Measurements from ENCODE around the gene ADPRS. TPM values are rescaled to one million over a fixed set of nuclear protein-coding genes. Genes with fewer than 3 reads are reported as not detected.

Gene ADPRS
- total RNA-seq, 1 experiment from 2014 or later: 112 TPM

- no peak for DNase-seq (ENCODE audit: low read depth)
Observed at GRCh38 chr1:36108314-36108713, 19.6 kb downstream of the ADPRS start.

DNA sequence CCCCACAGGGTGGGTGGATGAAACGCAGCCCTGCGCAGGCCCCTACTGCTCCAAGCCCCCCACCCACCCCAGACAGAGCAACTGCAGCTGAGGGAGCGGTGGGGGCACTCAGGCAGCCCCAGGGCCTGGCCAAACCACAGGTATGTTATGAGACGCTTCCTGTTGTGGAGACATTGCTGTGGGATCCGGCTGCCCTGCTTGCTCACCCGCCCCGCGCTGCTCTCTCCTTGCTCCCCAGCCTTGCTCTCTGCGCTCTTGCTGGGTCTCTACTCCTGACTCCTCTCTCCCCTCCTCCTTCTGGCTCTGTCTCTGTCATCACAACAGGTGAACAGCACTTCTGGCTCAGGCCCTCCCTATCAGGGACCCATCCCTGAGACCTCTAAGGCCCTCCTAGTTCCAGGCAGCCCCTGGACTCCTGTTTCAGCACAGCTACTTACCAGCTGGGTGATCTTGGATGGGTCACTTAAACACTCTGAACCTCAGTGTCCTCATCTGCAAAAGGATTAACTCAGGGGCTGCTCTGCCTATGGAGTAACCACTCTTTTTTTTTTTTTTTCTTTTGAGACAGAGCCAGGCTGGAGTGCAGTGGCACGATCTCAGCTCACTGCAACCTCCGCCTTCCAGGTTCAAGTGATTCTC lies 20.5 kb downstream of the ADPRS start:
- DNase-seq (ENCODE audit: low read depth): peak; percentile 89

DNA sequence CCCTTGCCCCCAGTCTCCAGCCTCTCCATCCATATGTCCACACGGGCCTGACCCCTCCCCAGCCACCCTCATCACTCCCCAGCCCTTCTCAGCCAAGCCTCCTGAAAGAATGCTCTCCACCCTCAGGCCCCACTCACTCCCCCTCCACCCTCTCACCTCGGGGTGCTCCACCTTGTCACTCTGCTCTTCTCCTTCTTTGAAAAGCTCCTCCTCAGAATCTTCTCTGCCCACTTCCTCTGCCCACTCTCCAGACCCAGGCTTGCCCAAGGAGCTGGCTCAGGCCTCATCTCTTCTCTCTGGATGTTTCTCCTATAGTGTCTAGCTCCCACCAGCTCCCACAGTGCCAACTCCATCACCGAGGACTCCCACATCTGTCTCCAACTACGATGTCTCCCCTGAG lies 22.5 kb downstream of the ADPRS start:
- DNase-seq (ENCODE audit: low read depth): no peak

- no peak for DNase-seq (ENCODE audit: low read depth)
Observed at GRCh38 chr1:36112823-36113222, 24.1 kb downstream of the ADPRS start.

DNA sequence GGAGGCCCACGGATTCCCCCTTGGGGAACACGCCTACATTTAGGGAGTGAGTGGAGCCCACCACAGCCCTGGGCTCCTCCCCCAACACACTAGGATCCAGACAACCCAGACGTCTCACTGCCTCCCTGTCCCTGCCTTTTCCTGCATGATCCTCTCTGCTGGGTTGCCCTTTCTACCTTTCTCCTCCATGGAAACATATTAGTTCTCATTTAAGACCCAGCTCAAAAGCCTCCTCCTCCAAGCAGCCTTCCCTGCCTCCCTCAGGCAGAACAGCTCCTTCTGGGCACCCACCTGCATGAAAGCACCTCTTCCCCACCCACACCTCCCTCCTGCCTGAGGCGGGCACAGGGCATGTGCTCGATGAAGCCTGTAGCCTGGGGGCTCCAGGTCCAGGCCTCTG lies 25.7 kb downstream of the ADPRS start:
- DNase-seq (ENCODE audit: low read depth): no peak

GRCh38 chr1:36115200-36115669 lies 26.5 kb downstream of the ADPRS start:
- peak; percentile 75 for DNase-seq (ENCODE audit: low read depth)

- DNase-seq (ENCODE audit: low read depth): peak; percentile 50
Observed at GRCh38 chr1:36115931-36116330, 27.2 kb downstream of the ADPRS start.

- DNase-seq (ENCODE audit: low read depth): no peak
Observed at GRCh38 chr1:36116901-36117300, 28.2 kb downstream of the ADPRS start.

DNA sequence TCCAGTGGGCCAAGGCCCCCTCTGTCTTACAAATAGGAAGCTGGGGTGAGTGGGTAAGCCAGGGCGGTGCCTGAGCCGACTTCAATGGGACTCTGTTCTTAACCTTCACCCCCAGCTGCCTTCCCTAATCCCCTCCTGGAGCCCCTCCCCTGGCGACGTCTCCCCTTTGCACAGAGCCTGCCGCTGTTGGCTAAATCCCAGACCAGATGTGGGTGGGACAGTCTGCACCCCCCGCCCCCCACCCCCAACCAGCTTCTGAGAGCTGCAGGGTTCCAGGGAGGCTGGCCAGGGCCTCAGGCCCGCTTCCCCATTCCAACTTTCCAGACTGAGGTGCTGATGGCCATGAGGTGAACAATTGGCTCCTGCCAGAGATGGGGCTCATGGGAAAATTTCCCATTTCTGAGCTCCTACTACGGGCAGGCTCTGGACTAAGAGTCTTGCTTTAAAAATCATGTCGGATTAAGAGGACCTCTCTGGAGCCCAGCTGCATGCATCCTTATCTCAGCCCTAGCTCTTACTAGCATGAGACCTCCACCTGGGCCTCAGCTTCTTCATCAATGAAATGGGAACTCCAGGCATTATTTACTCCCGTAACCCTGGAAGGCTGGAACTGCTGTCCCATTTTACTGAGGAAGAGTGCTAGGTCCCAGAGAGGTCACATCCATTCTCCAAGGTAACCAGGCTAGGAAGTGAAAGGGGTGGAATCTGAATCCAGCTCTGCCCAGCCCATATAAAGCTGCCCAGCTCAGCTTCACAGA lies 29.9 kb downstream of the ADPRS start:
- DNase-seq (ENCODE audit: low read depth): no peak

- DNase-seq (ENCODE audit: low read depth): no peak
Observed at GRCh38 chr1:36119456-36119855, 30.8 kb downstream of the ADPRS start.

DNA sequence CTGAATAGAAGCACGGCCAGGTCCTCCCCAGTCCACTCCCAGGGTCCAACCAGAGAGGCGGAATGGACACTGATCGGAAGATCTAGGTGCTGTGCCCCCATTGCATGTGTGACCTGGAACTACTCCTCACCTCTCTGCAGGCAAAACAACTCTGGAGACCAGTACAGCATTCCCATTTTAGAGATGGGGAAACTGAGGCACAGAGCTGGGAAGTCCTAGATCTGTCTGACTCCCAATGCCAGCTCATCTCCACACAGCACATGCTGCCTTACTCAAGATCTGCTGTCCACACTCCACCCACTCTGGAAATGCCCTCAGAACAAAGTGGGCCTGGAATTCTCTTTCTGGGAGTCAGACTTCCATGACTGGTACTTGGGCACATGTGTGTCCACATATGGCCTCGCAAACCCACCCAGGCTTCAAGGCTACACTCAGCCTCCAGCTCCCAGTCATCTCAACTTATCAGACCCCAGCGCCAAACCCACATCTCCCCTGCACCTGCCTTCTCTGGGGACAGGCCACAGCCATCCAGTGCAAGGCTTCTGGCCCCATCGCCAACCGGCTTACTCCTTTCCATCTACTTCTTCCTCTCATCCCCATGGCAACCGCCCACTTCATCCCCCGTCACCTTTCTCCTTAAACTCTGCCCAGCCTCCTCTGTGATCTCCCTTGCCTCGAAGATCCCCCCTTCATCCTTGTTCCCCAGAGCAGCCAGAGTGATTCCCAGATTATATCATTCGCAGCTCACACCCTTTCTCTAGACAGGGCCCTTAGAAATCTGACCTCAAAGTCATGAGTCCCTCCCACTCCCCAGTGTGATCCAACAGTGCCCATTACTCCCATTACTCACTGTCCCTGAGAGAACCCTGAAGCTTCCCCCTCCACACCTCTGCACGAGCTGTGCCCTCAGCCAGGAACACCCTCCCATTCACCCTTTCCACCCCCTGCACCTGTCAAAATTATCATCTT lies 33.7 kb downstream of the ADPRS start:
- DNase-seq (ENCODE audit: low read depth): no peak

DNA sequence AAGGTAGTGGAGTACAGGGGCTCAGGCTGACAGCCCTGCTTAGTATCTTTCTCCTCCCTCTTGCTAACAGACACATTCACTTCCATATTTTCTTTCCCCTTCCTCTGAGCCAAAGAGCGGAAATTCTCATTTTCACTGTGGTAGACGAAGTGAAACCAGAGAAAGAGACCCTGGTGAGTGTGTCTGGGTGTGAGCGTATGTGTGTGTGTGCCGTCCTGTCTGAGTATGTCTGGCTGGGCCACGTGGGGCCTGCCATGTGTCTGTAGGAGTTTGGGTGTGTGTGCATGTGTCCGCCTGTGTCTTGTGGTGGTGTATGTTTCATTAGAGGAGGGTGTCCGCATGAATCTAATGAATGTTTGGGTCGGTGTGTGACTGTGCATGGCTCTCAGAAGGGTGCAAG lies 34.7 kb downstream of the ADPRS start:
- no peak for DNase-seq (ENCODE audit: low read depth)

DNA sequence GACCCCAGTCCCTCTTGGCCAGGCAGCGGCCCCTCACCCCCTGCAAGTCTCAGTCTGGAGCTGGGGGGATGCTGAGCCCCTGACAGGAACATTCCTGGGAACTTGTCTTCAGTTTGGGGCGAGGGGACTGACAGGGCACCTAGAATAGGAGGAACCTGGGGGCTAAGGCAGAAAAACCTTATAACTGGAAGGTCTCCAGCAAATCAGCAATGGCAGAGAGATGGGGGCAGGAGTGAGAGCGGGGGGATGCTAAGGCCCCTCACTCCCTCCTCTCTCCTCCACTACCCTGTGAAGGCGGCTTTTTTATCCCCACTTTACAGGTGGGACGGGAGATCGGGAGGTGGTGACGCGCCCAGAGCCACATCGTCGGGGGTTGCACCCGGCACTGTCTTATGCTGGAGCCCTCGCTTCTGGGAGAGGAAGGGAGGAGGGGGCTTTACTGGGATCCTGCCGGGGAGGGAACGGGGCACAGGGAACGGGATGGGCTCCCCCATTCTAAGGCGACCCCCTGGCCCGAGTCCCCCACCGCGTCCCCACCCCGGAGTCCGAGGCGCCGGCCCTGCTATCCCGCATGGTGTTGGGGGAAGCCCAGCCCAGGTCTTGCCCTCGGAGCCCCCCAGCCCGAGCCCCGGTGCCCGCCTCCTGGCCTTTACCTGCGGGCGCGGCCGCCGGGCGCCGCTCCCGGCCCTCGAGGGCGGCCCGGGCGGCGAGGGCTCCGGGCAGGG lies 35.9 kb downstream of the ADPRS start:
- no peak for DNase-seq (ENCODE audit: low read depth)

DNA sequence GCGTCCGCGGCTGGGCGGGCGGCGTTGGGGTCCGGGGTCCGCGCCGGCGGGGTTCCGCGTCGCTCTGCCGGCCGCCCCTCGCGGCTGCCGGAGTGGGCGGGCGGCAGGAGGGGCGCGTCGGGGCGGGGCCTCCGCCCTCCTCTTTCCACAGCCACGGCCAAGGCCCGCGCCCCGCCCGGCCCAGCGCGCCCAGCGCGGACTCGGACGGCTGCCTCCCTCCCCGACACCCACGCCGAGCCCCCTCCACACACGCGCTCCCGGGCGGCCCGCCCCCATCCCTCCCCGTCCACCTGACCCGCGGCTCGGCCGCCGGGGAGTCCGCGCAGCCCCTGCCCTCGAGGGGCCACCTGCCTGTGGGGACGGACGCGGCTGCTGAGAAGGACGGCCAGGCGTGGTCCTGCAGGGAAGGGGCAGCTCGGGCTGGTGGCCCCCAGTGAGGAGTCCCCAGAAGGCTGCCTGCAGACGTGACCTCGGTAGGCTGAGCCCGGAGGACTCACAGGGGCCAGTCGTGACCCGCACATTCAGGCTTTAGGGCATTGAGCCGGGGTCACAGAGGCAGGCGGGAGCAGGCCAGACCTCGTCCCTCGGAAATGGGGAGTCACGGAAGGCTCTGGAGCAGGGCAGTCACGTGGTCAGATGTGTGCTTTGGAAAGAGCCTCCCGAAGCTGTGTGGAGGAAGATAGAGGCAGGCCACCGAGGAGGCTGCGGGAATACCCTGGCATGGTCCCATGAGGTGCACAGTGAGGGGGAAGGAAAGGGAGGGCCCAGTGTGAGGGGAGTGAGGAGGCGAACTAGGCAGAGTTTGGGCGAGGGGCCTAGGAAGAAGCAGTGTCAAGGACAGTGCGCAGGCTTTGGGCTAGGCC lies 36.7 kb downstream of the ADPRS start, which contains the start of gene COL8A2:
Gene COL8A2 (minus strand): TSS at position 94 of the 863 bp plus-strand sequence. CDS start 24,980 bp downstream, outside the sequence.
- no peak for DNase-seq (ENCODE audit: low read depth)

GRCh38 chr1:36126005-36126716 lies 37.5 kb downstream of the ADPRS start:
- DNase-seq (ENCODE audit: low read depth): no peak

DNA sequence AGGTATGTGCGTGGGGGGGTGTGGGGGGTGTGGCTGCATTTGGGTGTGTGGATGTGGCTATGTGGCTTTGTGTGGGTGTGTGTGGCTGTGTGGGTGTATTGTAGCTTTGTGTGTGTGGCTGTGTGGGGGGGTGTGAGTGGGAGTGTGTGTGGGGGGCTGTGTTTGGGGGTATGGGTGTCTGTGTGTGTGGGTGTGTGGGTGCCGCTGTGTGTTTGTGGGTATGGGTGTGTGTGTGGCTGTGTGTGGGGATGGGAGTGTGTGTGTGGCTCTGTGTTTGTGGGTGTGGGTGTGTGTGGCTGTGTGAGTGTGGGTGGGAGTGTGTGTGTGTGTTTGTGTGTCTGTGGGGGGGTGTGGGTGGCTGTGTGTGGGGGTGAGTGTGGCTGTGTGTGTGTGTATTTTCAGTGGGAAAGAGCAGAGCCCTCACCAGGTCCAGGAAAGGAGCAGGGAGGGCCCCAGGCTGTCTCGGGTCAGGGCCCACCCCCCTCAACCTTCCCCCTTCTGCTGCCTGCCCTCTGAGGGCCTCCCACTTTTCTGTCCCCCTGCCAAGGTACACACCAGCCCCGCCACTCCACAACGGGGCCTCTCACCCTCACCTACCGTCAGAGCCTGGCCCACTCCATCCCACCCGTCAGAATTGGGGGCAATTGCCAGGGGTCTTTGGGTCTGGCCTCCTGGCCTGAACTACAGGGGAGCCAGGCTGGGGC lies 38.3 kb downstream of the ADPRS start:
- no peak for DNase-seq (ENCODE audit: low read depth)

- DNase-seq (ENCODE audit: low read depth): peak; percentile 85
Observed at GRCh38 chr1:36128126-36128904, 39.6 kb downstream of the ADPRS start.

DNA sequence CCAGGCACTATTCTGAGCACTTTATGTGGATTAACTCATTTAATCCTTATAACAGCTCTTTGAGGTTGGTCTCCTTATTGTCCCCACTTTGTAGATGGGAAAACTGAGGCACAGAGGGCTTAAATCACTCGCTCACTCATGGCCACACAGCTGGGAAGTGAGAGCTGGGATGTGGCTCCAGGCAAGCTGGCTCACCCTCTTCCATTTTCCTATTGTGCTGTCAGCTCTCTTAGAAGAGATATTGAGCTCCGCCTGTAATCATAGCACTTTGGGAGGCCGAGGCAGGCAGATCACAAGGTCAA lies 40.2 kb downstream of the ADPRS start:
- no peak for DNase-seq (ENCODE audit: low read depth)

Measured in HT1080 (cell line).